ENCODE data around the gene ANKRD23. TPM values are rescaled to one million over a fixed set of nuclear protein-coding genes. Genes with fewer than 3 reads are reported as not detected.

ANKRD23 gene
- polyA plus RNA-seq, 1 donor from 2014 or later, result 12.1 TPM

DNA sequence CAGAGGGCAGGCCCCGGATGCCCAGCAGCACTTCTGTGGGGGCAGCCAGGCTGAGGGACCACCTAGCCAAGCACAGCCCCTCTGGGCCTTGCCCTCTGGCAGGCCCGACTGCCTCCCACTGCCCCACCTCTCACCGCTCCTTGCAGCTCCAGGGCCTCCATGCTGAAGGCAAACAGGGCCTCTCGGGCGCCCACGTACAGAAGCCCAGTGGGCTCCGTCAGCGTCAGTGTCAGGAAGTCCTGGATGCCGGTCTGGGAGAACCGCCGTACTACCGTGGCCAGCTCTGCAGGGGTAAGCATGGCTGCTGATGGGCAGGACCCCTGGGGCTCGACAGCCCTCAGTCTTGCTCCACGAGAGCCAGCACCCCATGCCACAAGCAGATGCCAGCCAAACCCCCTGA, 22.3 kb upstream of the ANKRD23 start:
- Histone ChIP-seq H2AFZ (ENCODE audit: low read depth, low read length) (no peak overlapping the region), H3K36me3 (ENCODE audit: insufficient read depth, low read length) (no peaks in the 10 kb centered on the region), H3K79me2 (replicated peaks; ENCODE audit: insufficient read depth, low read length) (peaks cover 34% of the 10 kb centered on the region), H3K4me3 (ENCODE audit: low read length) (peak overlapping the region; percentile 94), H3K27ac (ENCODE audit: low read length) (no peak overlapping the region), H4K20me1 (ENCODE audit: insufficient read depth) (peaks cover 16% of the 10 kb centered on the region), H3K27me3 (ENCODE audit: insufficient read depth, low read depth, low read length) (no peaks in the 10 kb centered on the region), H3F3A (ENCODE audit: insufficient read depth, low read length, poor library complexity, severe bottlenecking) (no peaks in the 10 kb centered on the region), H3K4me2 (ENCODE audit: low read length) (no peak overlapping the region), H3K9ac (ENCODE audit: low read length) (no peak overlapping the region), H3K9me3 (ENCODE audit: low read length) (no peaks in the 10 kb centered on the region), H3K9me2 (ENCODE audit: insufficient read depth, low read length) (no peaks in the 10 kb centered on the region)
- TF ChIP-seq MXI1 (conservative IDR thresholded peaks at IDR 0.05; ENCODE audit: poor library complexity, severe bottlenecking) (no peak), SMC3 (conservative IDR thresholded peaks at IDR 0.05; ENCODE audit: poor library complexity) (no peak), EZH2 (IDR thresholded peaks at IDR 0.05; ENCODE audit: borderline replicate concordance, insufficient read depth, low read length, poor library complexity, severe bottlenecking) (no peak), EP300 (conservative IDR thresholded peaks at IDR 0.05; ENCODE audit: poor library complexity, severe bottlenecking) (no peak), TAF1 (IDR thresholded peaks at IDR 0.05; ENCODE audit: low read depth) (no peak), RAD21 (conservative IDR thresholded peaks at IDR 0.05) (no peak), POLR2AphosphoS5 (IDR thresholded peaks at IDR 0.05) (no peak)
- TF ChIP-seq, protein P1, sequence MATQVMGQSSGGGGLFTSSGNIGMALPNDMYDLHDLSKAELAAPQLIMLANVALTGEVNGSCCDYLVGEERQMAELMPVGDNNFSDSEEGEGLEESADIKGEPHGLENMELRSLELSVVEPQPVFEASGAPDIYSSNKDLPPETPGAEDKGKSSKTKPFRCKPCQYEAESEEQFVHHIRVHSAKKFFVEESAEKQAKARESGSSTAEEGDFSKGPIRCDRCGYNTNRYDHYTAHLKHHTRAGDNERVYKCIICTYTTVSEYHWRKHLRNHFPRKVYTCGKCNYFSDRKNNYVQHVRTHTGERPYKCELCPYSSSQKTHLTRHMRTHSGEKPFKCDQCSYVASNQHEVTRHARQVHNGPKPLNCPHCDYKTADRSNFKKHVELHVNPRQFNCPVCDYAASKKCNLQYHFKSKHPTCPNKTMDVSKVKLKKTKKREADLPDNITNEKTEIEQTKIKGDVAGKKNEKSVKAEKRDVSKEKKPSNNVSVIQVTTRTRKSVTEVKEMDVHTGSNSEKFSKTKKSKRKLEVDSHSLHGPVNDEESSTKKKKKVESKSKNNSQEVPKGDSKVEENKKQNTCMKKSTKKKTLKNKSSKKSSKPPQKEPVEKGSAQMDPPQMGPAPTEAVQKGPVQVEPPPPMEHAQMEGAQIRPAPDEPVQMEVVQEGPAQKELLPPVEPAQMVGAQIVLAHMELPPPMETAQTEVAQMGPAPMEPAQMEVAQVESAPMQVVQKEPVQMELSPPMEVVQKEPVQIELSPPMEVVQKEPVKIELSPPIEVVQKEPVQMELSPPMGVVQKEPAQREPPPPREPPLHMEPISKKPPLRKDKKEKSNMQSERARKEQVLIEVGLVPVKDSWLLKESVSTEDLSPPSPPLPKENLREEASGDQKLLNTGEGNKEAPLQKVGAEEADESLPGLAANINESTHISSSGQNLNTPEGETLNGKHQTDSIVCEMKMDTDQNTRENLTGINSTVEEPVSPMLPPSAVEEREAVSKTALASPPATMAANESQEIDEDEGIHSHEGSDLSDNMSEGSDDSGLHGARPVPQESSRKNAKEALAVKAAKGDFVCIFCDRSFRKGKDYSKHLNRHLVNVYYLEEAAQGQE (IDR thresholded peaks at IDR 0.05; ENCODE audit: borderline replicate concordance), result no peak
- TF ChIP-seq, protein P2, sequence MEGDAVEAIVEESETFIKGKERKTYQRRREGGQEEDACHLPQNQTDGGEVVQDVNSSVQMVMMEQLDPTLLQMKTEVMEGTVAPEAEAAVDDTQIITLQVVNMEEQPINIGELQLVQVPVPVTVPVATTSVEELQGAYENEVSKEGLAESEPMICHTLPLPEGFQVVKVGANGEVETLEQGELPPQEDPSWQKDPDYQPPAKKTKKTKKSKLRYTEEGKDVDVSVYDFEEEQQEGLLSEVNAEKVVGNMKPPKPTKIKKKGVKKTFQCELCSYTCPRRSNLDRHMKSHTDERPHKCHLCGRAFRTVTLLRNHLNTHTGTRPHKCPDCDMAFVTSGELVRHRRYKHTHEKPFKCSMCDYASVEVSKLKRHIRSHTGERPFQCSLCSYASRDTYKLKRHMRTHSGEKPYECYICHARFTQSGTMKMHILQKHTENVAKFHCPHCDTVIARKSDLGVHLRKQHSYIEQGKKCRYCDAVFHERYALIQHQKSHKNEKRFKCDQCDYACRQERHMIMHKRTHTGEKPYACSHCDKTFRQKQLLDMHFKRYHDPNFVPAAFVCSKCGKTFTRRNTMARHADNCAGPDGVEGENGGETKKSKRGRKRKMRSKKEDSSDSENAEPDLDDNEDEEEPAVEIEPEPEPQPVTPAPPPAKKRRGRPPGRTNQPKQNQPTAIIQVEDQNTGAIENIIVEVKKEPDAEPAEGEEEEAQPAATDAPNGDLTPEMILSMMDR (IDR thresholded peaks at IDR 0.05; ENCODE audit: poor library complexity, severe bottlenecking), result no peak

DNA sequence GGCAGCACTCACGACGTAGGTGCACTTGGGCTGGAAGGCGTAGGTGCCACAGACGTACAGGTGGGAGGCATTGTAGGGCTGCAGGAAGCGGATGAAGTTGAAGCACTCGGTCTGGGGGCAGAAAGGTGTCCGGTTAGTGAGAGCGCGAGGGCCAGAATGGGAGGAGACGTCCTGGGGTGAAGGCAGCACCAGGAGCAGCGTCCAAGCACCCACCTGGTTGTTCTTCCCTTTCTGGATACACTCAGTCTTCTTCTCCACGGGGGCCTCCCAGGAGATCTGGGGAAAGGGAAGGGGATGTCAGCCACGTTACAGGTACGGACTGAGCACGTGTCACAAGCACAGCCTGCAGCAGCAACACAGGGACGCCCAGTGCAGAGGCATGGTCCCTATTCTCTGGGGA, 21.8 kb upstream of the ANKRD23 start:
- H3K36me3 ChIP-seq (ENCODE audit: insufficient read depth, low read length), result no peaks in the 10 kb centered on the region
- no peaks in the 10 kb centered on the region for H3F3A ChIP-seq (ENCODE audit: insufficient read depth, low read length, poor library complexity, severe bottlenecking)
- H3K79me2 ChIP-seq (replicated peaks; ENCODE audit: insufficient read depth, low read length), result peaks cover 34% of the 10 kb centered on the region
- no peak overlapping the region for H3K27ac ChIP-seq (ENCODE audit: low read length)
- H3K27me3 ChIP-seq (ENCODE audit: insufficient read depth, low read depth, low read length), result no peaks in the 10 kb centered on the region
- no peak for TF ChIP-seq TAF1 (IDR thresholded peaks at IDR 0.05; ENCODE audit: low read depth)
- TF ChIP-seq EP300 (conservative IDR thresholded peaks at IDR 0.05; ENCODE audit: poor library complexity, severe bottlenecking), result no peak
- no peak for TF ChIP-seq POLR2AphosphoS5 (IDR thresholded peaks at IDR 0.05)
- TF ChIP-seq, protein P2 (IDR thresholded peaks at IDR 0.05; ENCODE audit: poor library complexity, severe bottlenecking), result no peak
- TF ChIP-seq EZH2 (IDR thresholded peaks at IDR 0.05; ENCODE audit: borderline replicate concordance, insufficient read depth, low read length, poor library complexity, severe bottlenecking), result no peak
- TF ChIP-seq, protein P1 (IDR thresholded peaks at IDR 0.05; ENCODE audit: borderline replicate concordance), result no peak
- TF ChIP-seq SMC3 (conservative IDR thresholded peaks at IDR 0.05; ENCODE audit: poor library complexity), result no peak
- no peak for TF ChIP-seq RAD21 (conservative IDR thresholded peaks at IDR 0.05)
- TF ChIP-seq MXI1 (conservative IDR thresholded peaks at IDR 0.05; ENCODE audit: poor library complexity, severe bottlenecking), result no peak
- H3K9me3 ChIP-seq (ENCODE audit: low read length), result no peaks in the 10 kb centered on the region
- H3K4me3 ChIP-seq (ENCODE audit: low read length), result no peak overlapping the region
- no peak overlapping the region for H2AFZ ChIP-seq (ENCODE audit: low read depth, low read length)
- peaks cover 16% of the 10 kb centered on the region for H4K20me1 ChIP-seq (ENCODE audit: insufficient read depth)
- H3K9ac ChIP-seq (ENCODE audit: low read length), result no peak overlapping the region
- H3K4me2 ChIP-seq (ENCODE audit: low read length), result no peak overlapping the region
- no peaks in the 10 kb centered on the region for H3K9me2 ChIP-seq (ENCODE audit: insufficient read depth, low read length)
